Measurements from ENCODE around the gene ABL1. TPM values are rescaled to one million over a fixed set of nuclear protein-coding genes. Genes with fewer than 3 reads are reported as not detected.

ABL1 gene
- total RNA-seq, 1 experiment from 2014 or later: 83.6 TPM

DNA sequence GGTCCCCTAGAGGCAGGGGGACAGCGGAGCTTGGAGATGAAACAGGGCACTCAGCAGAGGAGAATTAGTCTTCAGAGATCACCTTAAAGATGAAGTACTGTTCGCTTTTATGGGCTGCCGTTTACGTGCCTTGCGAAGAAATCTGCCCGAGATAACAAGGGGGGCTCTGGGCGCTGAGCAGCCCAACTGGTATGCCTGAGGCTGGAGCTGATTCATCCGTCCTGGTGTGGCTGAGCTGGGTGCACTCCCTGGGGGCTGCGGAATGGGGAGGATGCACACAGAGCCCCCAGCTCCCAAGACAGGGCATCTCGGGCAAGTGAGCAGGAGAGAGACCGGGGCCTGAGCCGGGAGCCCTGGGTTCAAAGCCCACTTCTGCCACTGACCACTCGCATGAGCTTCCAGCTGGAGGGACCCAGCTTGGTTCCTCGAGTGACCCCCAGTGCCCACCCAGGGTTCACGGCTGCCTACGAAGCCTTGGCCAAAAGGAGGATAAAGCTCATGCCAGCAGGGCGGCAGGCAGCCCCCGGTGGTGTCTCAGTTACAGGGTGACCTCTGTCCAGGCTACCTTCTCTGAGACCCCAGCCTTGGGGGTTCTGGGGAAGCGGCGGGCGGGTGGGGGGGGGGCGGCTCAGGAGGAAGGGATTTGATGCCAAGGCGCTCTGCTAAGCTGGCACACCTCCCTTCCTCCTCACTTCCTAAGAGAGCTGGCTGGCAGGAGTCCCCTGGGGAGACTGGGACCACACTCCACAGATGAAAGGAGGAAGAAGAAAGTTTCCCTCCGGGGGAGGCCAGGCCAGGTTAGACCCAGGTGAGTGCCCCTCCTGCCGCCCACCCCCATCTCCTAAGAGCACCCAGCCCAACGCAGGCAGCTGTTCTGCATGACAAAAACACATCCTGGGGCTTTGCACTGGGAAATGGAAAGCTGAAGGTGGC is 98.3 kb downstream of the ABL1 start:
- Histone ChIP-seq H2BK12ac (ENCODE audit: insufficient read length, low read depth, low read length) (no peak overlapping the region), H4K91ac (ENCODE audit: insufficient read length, low read depth, low read length) (no peak overlapping the region), H3K27me3 (ENCODE audit: insufficient read depth, low read length) (peaks cover 6% of the 10 kb centered on the region; the same call in 1 of the 2 replicates), H3K56ac (ENCODE audit: insufficient read length, low read depth, low read length) (no peak overlapping the region), H3K4ac (ENCODE audit: low read depth, low read length) (no peak overlapping the region), H4K20me1 (ENCODE audit: control insufficient read depth, insufficient read depth, insufficient read length) (no peaks in the 10 kb centered on the region), H3K9ac (ENCODE audit: extremely low read depth, insufficient read length, low read length) (no peak overlapping the region), H2BK20ac (ENCODE audit: low read depth, low read length, poor library complexity, severe bottlenecking) (no peak overlapping the region), H3K79me1 (ENCODE audit: insufficient read depth, low read depth, low read length, poor library complexity, severe bottlenecking) (no peaks in the 10 kb centered on the region), H3K18ac (ENCODE audit: insufficient read length, low read depth, low read length) (no peak overlapping the region), H3K9me3 (ENCODE audit: control insufficient read depth, low read depth, low read length) (no peaks in the 10 kb centered on the region), H2BK120ac (ENCODE audit: low read depth, low read length, poor library complexity, severe bottlenecking) (no peak overlapping the region), H3K14ac (ENCODE audit: insufficient read depth, low read length) (no peak overlapping the region), H4K5ac (ENCODE audit: insufficient read length, low read depth, low read length) (no peak overlapping the region), H3K4me2 (ENCODE audit: insufficient read depth, insufficient read length, low read length) (no peak overlapping the region), H2AFZ (ENCODE audit: low read length) (no peak overlapping the region), H3K4me1 (ENCODE audit: insufficient read depth, low read length) (peaks cover 2% of the 10 kb centered on the region; the same call in 1 of the 2 replicates), H3T11ph (ENCODE audit: low read length) (no peak overlapping the region), H2AK5ac (ENCODE audit: insufficient read length, low read length) (no peak overlapping the region), H3K23me2 (ENCODE audit: insufficient read length, low read depth, low read length, poor library complexity, severe bottlenecking) (peaks cover 5% of the 10 kb centered on the region), H2BK5ac (ENCODE audit: insufficient read length, low read length) (no peak overlapping the region), H3K23ac (ENCODE audit: insufficient read length, low read depth, low read length) (no peak overlapping the region), H4K8ac (replicated peaks; ENCODE audit: insufficient read length, low read depth, low read length) (no peak overlapping the region), H3K79me2 (ENCODE audit: insufficient read depth, low read length) (no peaks in the 10 kb centered on the region), H3K27ac (ENCODE audit: insufficient read length, low read depth, low read length) (no peak overlapping the region), H2BK15ac (ENCODE audit: low read depth, low read length) (no peak overlapping the region)
- Mint-ChIP-seq H3K36me3 (ENCODE audit: insufficient read depth in 1 of 3, low read depth in 3 of 3) (0 out of 7 replicates have a peak, but pooled peaks cover 0 to 1% (median 0%) of the 10 kb centered on the region in 3 experiments), H3K27ac (no peak overlapping the region; a peak in 1 of 7 replicates), H3K4me3 (peak overlapping the region in 1 of 2 experiments; percentile 56; a peak in 1 of 5 replicates), H3K9me3 (no peaks in the 10 kb centered on the region; a peak in 1 of 5 replicates), H3K4me1 (peaks cover 44 to 54% of the 10 kb centered on the region in 2 experiments), H3K27me3 (ENCODE audit: low read depth) (peaks cover 24% of the 10 kb centered on the region)
- no CpG with 5 or more reads among the region's 26 CpGs for WGBS (ENCODE audit: extremely low coverage, insufficient read length, low lambda C conversion rate)
- DNase-seq: no peak
- TF ChIP-seq CTCF (conservative IDR thresholded peaks at IDR 0.05): no peak
